DMS153 treated with DMSO at 0.1 percent for 48 hours (cell line): Measurements from ENCODE around the gene SLC22A23.

ENCODE experiments used
- DNase-seq: peaks from one replicate; lab custom pipeline; 2025; ENCODE audit not compliant: unreplicated experiment; lab: John Stamatoyannopoulos, UW

SLC22A23 gene

GRCh38 chr6:3231247-3232016 is 225.4 kb downstream of the SLC22A23 start:
- peak; percentile 55 for DNase-seq

GRCh38 chr6:3230900-3231246 is 226.0 kb downstream of the SLC22A23 start:
- peak; percentile 49 for DNase-seq

GRCh38 chr6:3230256-3230882 is 226.5 kb downstream of the SLC22A23 start:
- DNase-seq = no peak

GRCh38 chr6:3229566-3230178 is 227.2 kb downstream of the SLC22A23 start:
- DNase-seq = no peak

GRCh38 chr6:3228771-3229565 is 227.9 kb downstream of the SLC22A23 start:
- DNase-seq = peak; percentile 17

GRCh38 chr6:3228046-3228671 is 228.7 kb downstream of the SLC22A23 start:
- DNase-seq = peak; percentile 52

GRCh38 chr6:3227363-3228045 is 229.3 kb downstream of the SLC22A23 start, which contains the start of gene TUBB2B:
TSS of gene TUBB2B (minus strand) at chr6:3227653. CDS start at chr6:3227543, 110 bp downstream.
- DNase-seq = no peak

- no peak for DNase-seq
Measured at GRCh38 chr6:3226481-3227362, 230.1 kb downstream of the SLC22A23 start.

GRCh38 chr6:3226042-3226441 is 230.8 kb downstream of the SLC22A23 start:
- no peak for DNase-seq

- DNase-seq = no peak
Measured at GRCh38 chr6:3222506-3223038, 234.3 kb downstream of the SLC22A23 start.

- no peak for DNase-seq
Measured at GRCh38 chr6:3221578-3221977, 235.3 kb downstream of the SLC22A23 start.

GRCh38 chr6:3220366-3220765 is 236.5 kb downstream of the SLC22A23 start:
- no peak for DNase-seq
